B cell (primary cell): ENCODE results near the gene RPS6KA1. TPM values are rescaled to one million over a fixed set of nuclear protein-coding genes. Genes with fewer than 3 reads are reported as not detected.

Experiments used
- ATAC-seq: fragments of 200-7000 bp; cut with Tn5 transposase; one replicate; pipeline ENCODE4 v1.10.0; 2021; ENCODE audit warnings: low read depth, mild to moderate bottlenecking, moderate number of reproducible peaks, moderate library complexity
- CTCF ChIA-PET: fragments of 350-600 bp; sonication (Branson Sonifier 250); formaldehyde crosslinking; loops from one replicate; lab custom pipeline; 2021; ENCODE audit warnings: antibody characterized with exemption, inconsistent platforms; lab: Charles Lee
- POLR2A ChIA-PET: fragments of 350-600 bp; sonication (Branson Sonifier 250); formaldehyde crosslinking; loops from one replicate; lab custom pipeline; 2021; ENCODE audit warnings: antibody characterized with exemption; lab: Charles Lee
- DNase-seq: peaks from one replicate; pipeline ENCODE4 v3.0.0; 2013
- H2AFZ ChIP-seq: 2 replicates; pipeline ENCODE4 v1.6.1; 2012; ENCODE audit warnings: mild to moderate bottlenecking, low read depth, low read length; ENCODE audit not compliant: insufficient read depth, poor library complexity, severe bottlenecking
- H3K27ac ChIP-seq, 2 donors: 1 replicate in 1 of 2; 2 replicates in 1 of 2; pipeline ENCODE4 v1.5.1; 2012 to 2013; ENCODE audit warnings: low read length in 2 of 2, mild to moderate bottlenecking in 2 of 2, moderate library complexity in 1 of 2
- H3K27me3 ChIP-seq, 4 experiments: fragments of 200-600 bp in 1 of 4; sonication (generic) in 1 of 4; replicated peaks in 1 of 4; 1 replicate in 2 of 4; 2 replicates in 2 of 4; pipeline versions ENCODE4 v1.6.1 to v1.7.0; 2013 to 2016; ENCODE audit warnings: low read length in 3 of 4, mild to moderate bottlenecking in 2 of 4, mixed read lengths in 1 of 4, moderate library complexity in 1 of 4; ENCODE audit not compliant: insufficient read depth in 4 of 4, control insufficient read depth in 3 of 4; ENCODE audit errors: control extremely low read depth in 1 of 4
- H3K36me3 ChIP-seq, 2 experiments: replicated peaks in 1 of 2; 1 replicate in 1 of 2; 2 replicates in 1 of 2; pipeline versions ENCODE4 v1.6.1 to v1.7.1; 2013; ENCODE audit warnings: low read length in 1 of 2; ENCODE audit not compliant: insufficient read depth in 2 of 2, control insufficient read depth in 1 of 2; ENCODE audit errors: control extremely low read depth in 1 of 2, extremely low read depth in 1 of 2
- H3K4me1 ChIP-seq, 2 donors: fragments of 200-600 bp in 1 of 2; sonication (generic) in 1 of 2; 1 replicate in 1 of 2; 2 replicates in 1 of 2; pipeline versions ENCODE4 v1.5.1 to v1.6.1; 2013 to 2017; ENCODE audit warnings: low read length in 2 of 2; ENCODE audit not compliant: control insufficient read depth in 2 of 2, insufficient read depth in 2 of 2
- H3K4me2 ChIP-seq: replicated peaks from 2 replicates; pipeline ENCODE3; 2012; ENCODE audit warnings: mild to moderate bottlenecking, low read depth, low read length; ENCODE audit not compliant: poor library complexity, severe bottlenecking
- H3K4me3 ChIP-seq, 5 experiments: fragments of 200-600 bp in 1 of 5; sonication (generic) in 1 of 5; 1 replicate in 3 of 5; 2 replicates in 2 of 5; pipeline versions ENCODE4 v1.5.1 to v1.7.0; 2011 to 2016; ENCODE audit warnings: low read length in 4 of 5, mild to moderate bottlenecking in 4 of 5, low read depth in 2 of 5, control low read depth in 1 of 5, moderate library complexity in 1 of 5; ENCODE audit not compliant: insufficient read depth in 1 of 5; ENCODE audit errors: control extremely low read depth in 1 of 5, extremely low read depth in 1 of 5
- H3K79me2 ChIP-seq: fragments of 200-600 bp; sonication (generic); one replicate; pipeline ENCODE4 v1.6.0; 2016; ENCODE audit warnings: low read length; ENCODE audit not compliant: control insufficient read depth, insufficient read depth
- H3K9ac ChIP-seq: fragments of 200-600 bp; sonication (generic); 2 replicates; pipeline ENCODE4 v1.6.1; 2017; ENCODE audit warnings: mild to moderate bottlenecking, low read length, moderate library complexity
- H3K9me3 ChIP-seq, 3 donors: one replicate each; pipeline versions ENCODE4 v1.6.1 to v1.7.1; 2013; ENCODE audit warnings: low read length in 2 of 3; ENCODE audit not compliant: control insufficient read depth in 2 of 3, insufficient read depth in 1 of 3; ENCODE audit errors: control extremely low read depth in 1 of 3
- H4K20me1 ChIP-seq: 2 replicates; pipeline ENCODE4 v1.6.0; 2012; ENCODE audit warnings: mild to moderate bottlenecking, low read length; ENCODE audit not compliant: insufficient read depth, control insufficient read depth, poor library complexity, severe bottlenecking
- H3K27ac Mint-ChIP-seq: one replicate; pipeline ENCODE4 v1.8.0; 2021; ENCODE audit warnings: mixed read lengths
- H3K27me3 Mint-ChIP-seq: one replicate; pipeline ENCODE4 v1.8.0; 2021; ENCODE audit warnings: mixed read lengths
- H3K4me1 Mint-ChIP-seq: one replicate; pipeline ENCODE4 v1.8.0; 2021; ENCODE audit warnings: mixed read lengths
- H3K4me3 Mint-ChIP-seq: one replicate; pipeline ENCODE4 v1.8.0; 2021; ENCODE audit warnings: mixed read lengths
- H3K9me3 Mint-ChIP-seq: one replicate; pipeline ENCODE4 v1.8.0; 2022; ENCODE audit warnings: mixed read lengths; ENCODE audit not compliant: insufficient read depth
- CTCF ChIP-seq: fragments of 200-600 bp; IDR thresholded peaks from one replicate; pipeline ENCODE4 v1.8.0; 2022; ENCODE audit warnings: antibody characterized with exemption, mild to moderate bottlenecking
- EZH2 ChIP-seq: IDR thresholded peaks from 2 replicates; pipeline ENCODE4 v1.6.1; 2012; ENCODE audit warnings: borderline replicate concordance, low read depth, mild to moderate bottlenecking, moderate library complexity, low read length; ENCODE audit not compliant: insufficient read depth, poor library complexity, severe bottlenecking
- WGBS: methylation state at CpG from one replicate; pipeline ENCODE4 v1.1.5; 2013; ENCODE audit warnings: missing lambda C conversion rate; ENCODE audit not compliant: insufficient coverage; 5-methylcytosine and 5-hydroxymethylcytosine counted together
- intact Hi-C: fragments of 100-400 bp; cut with micrococcal nuclease; formaldehyde crosslinking; loops from one replicate; pipeline ENCODE4 v1.10.0; 2022
- polyA plus RNA-seq: library from polyadenylated mRNA; depleted of rRNA; stranded (reverse); fragments of >200 nt; gene quantifications from 2 replicates; pipeline ENCODE4 v1.2.3, GENCODE V29; 2012
- total RNA-seq, 2 donors: library from RNA; stranded (reverse); fragments of 120-200 nt in 1 of 2; gene quantifications; 1 replicate in 1 of 2; 2 replicates in 1 of 2; pipeline versions ENCODE4 v1.2.3 to v1.2.4, GENCODE V29; 2013 to 2022

The RPS6KA1 gene
- total and polyA plus RNA-seq, 2 donors (not counting 1 experiment from before 2014, with no cell fraction given) = 72.0 to 99.9 TPM

GRCh38 chr1:26536521-26536920 is 7.0 kb downstream of the RPS6KA1 start:
- H3K4me1 ChIP-seq = peaks cover 57 to 68% of the 10 kb centered on the region in 2 donors
- DNase-seq (no peak), ATAC-seq (no peak)
- no peaks in the 10 kb centered on the region for H3K27me3 ChIP-seq
- H3K4me3 ChIP-seq = no peak overlapping the region
- H3K4me3 Mint-ChIP-seq = no peak overlapping the region
- 86% methylated on average over 1 of the region's 2 CpGs for WGBS
- no peaks in the 10 kb centered on the region for H4K20me1 ChIP-seq
- POLR2A ChIA-PET = no interaction called here
- TF ChIP-seq EZH2 (no peak), CTCF (no peak)
- no peaks in the 10 kb centered on the region for H3K27me3 Mint-ChIP-seq
- peak overlapping the region; percentile 41 for H3K27ac Mint-ChIP-seq
- peaks cover 67% of the 10 kb centered on the region for H3K4me1 Mint-ChIP-seq
- intact Hi-C loops = no loop called here
- no peaks in the 10 kb centered on the region for H3K36me3 ChIP-seq
- H3K9me3 ChIP-seq = peaks cover 0 to 2% (median 0%) of the 10 kb centered on the region in 3 donors
- H3K79me2 ChIP-seq = peaks cover 9% of the 10 kb centered on the region
- no peak overlapping the region for H2AFZ ChIP-seq
- H3K9me3 Mint-ChIP-seq = no peaks in the 10 kb centered on the region
- H3K9ac ChIP-seq = no peak overlapping the region
- H3K4me2 ChIP-seq = no peak overlapping the region
- no peak overlapping the region for H3K27ac ChIP-seq
- CTCF ChIA-PET = interaction anchor here (1.4 to 3.9 kb wide), 4 partner anchors 36 to 253 kb away, joined by 4 to 39 read pairs (median 38); partner anchors contain the start of gene PIGV

GRCh38 chr1:26537951-26538352 is 8.4 kb downstream of the RPS6KA1 start:
- Histone ChIP-seq H3K27ac (peak overlapping the region; percentile 44 to 63), H3K36me3 (no peaks in the 10 kb centered on the region), H3K27me3 (no peaks in the 10 kb centered on the region), H3K79me2 (peaks cover 3% of the 10 kb centered on the region), H3K9ac (no peak overlapping the region), H3K4me3 (peak overlapping the region in 1 of 5 experiments; percentile 30), H3K4me2 (peak overlapping the region; percentile 46), H3K4me1 (peaks cover 71 to 81% of the 10 kb centered on the region in 2 donors), H4K20me1 (no peaks in the 10 kb centered on the region), H2AFZ (no peak overlapping the region), H3K9me3 (peaks cover 0 to 2% (median 0%) of the 10 kb centered on the region in 3 donors)
- POLR2A ChIA-PET = interaction anchor here (0.8 to 1.7 kb wide), 4 partner anchors 8 to 327 kb away, joined by 3 to 14 read pairs (median 4); partner anchors contain the start of gene RPS6KA1
- WGBS = 6% methylated on average over 2 of the region's 2 CpGs
- TF ChIP-seq CTCF (no peak), EZH2 (no peak)
- Mint-ChIP-seq H3K27ac (peak overlapping the region; percentile 96), H3K4me1 (peaks cover 75% of the 10 kb centered on the region), H3K27me3 (no peaks in the 10 kb centered on the region), H3K9me3 (no peaks in the 10 kb centered on the region), H3K4me3 (peak overlapping the region; percentile 61)
- CTCF ChIA-PET = interaction anchor here (0.6 to 5.4 kb wide), 38 partner anchors 9 to 352 kb away, joined by 3 to 46 read pairs (median 4); partner anchors contain the start of genes GPN2, PIGV and RPS6KA1
- intact Hi-C loops = loop anchor here (1.0 kb wide), 2 partner anchors 8 to 59 kb away; no protein-coding TSS in a partner anchor
- peak; percentile 37 for ATAC-seq
- DNase-seq = peak; percentile 78
